GM12875 (cell line): ENCODE measurements around the gene TRAF2.

Experiments
- H3K4me3 ChIP-seq: one replicate; pipeline ENCODE4 v1.5.1; 2011; ENCODE audit warnings: low read depth, low read length, control low read depth
- TF ChIP-seq, protein P1 (sequence below): IDR thresholded peaks from 2 replicates; pipeline ENCODE4 v1.5.1; 2011; ENCODE audit warnings: low read depth, mild to moderate bottlenecking, control low read depth, inconsistent platforms, low read length, moderate library complexity, borderline replicate concordance; ENCODE audit not compliant: insufficient read depth

TRAF2 gene

GRCh38 chr9:136861874-136862457 lies 24.4 kb upstream of the TRAF2 start:
- TF ChIP-seq, protein P1, sequence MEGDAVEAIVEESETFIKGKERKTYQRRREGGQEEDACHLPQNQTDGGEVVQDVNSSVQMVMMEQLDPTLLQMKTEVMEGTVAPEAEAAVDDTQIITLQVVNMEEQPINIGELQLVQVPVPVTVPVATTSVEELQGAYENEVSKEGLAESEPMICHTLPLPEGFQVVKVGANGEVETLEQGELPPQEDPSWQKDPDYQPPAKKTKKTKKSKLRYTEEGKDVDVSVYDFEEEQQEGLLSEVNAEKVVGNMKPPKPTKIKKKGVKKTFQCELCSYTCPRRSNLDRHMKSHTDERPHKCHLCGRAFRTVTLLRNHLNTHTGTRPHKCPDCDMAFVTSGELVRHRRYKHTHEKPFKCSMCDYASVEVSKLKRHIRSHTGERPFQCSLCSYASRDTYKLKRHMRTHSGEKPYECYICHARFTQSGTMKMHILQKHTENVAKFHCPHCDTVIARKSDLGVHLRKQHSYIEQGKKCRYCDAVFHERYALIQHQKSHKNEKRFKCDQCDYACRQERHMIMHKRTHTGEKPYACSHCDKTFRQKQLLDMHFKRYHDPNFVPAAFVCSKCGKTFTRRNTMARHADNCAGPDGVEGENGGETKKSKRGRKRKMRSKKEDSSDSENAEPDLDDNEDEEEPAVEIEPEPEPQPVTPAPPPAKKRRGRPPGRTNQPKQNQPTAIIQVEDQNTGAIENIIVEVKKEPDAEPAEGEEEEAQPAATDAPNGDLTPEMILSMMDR, result no peak
- no peak overlapping the region for H3K4me3 ChIP-seq

GRCh38 chr9:136862849-136863622 lies 23.3 kb upstream of the TRAF2 start:
- TF ChIP-seq, protein P1, result no peak
- no peak overlapping the region for H3K4me3 ChIP-seq

DNA sequence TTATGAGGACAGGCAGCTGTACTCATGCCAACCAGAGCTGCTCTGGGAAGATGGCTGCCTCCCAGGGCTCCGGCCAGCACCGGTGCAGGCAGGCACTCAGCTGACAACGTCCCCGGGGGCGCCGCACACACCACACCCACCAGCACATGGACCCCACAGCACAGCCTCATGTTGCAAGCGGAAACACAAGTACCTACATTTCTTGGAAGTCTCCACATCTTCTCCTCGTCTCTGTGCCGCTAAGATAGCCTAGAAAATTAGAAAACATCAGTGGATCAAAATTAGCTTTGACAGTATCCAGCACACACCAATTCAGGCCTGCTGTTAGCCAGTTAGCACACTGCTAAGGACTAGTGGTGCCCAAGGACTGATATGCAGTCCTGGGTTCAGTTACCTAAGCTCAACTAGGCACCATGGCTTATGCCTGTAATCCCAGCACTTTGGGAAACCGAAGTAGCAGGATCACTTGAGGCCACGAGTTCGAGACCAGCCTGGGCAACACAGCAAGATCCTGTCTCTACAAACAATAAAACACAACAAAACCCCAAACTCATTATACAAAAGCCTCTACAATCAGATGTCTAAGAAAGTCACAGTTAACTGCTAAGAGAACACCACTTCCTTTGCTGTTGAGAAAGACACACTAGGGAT lies 22.6 kb upstream of the TRAF2 start:
- TF ChIP-seq, protein P1, result no peak
- H3K4me3 ChIP-seq, result no peak overlapping the region

GRCh38 chr9:136865041-136865767 lies 21.1 kb upstream of the TRAF2 start:
- TF ChIP-seq, protein P1, result no peak
- H3K4me3 ChIP-seq, result peak overlapping the region; percentile 82

DNA sequence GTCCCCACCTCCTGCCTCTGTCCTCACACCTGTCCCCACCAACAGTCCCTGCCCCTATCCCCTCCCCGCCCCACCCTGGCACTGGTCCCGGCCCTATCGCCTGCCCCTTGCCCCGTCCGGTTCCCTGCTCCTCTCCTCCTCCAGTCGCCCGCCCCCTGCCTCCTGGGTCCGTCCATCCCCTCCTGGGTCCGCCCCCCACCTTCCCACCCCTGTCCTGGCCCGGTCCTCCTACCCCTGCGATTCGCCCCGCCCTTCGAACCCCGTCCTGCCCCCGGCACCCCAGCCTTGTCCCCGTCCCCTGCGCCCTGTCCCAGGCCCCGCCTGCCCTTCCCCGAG lies 20.6 kb upstream of the TRAF2 start:
- peak overlapping the region; percentile 82 for H3K4me3 ChIP-seq
- TF ChIP-seq, protein P1, result no peak

DNA sequence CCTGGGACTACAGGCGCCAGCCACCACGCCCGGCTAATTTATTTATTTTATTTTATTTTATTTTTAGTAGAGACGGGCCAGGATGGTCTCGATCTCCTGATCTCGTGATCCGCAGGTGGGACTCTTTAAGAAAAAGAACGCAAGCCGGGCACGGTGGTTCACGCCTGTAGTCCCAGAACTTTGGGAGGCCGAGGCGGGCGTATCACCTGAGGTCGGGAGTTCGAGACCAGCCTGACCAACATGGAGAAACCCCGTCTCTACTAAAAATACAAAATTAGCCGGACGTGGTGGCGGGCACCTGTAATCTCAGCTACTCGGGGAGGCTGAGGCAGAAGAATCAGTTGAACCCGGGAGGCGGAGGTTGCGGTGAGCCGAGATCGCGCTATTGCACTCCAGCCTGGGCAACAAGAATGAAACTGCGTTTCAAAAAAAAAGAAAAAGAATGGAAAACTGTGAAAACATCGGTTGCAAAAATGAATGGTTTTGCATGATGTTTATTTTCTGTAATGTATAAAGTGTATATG lies 19.4 kb upstream of the TRAF2 start:
- peak overlapping the region; percentile 82 for H3K4me3 ChIP-seq

- H3K4me3 ChIP-seq, result no peak overlapping the region
- TF ChIP-seq, protein P1, result no peak
These were observed 18.8 kb upstream of the TRAF2 start for GRCh38 chr9:136867480-136867879.
